ENCODE measurements around the gene VAMP4. TPM values are rescaled to one million over a fixed set of nuclear protein-coding genes. Genes with fewer than 3 reads are reported as not detected.

VAMP4 gene
- total RNA-seq, 1 experiment from 2014 or later, result 4.2 TPM

- no peaks in the 10 kb centered on the region for H4K20me1 ChIP-seq (ENCODE audit: control insufficient read depth, insufficient read depth, insufficient read length)
- H3K27ac ChIP-seq (ENCODE audit: insufficient read length, low read depth, low read length), result no peak overlapping the region
- no peak overlapping the region for H2BK5ac ChIP-seq (ENCODE audit: insufficient read length, low read length)
- Mint-ChIP-seq H3K4me3 (no peak overlapping the region), H3K36me3 (ENCODE audit: insufficient read depth in 1 of 3, low read depth in 3 of 3) (peaks cover 0 to 9% (median 0%) of the 10 kb centered on the region in 3 experiments; a peak in 2 of 7 replicates), H3K4me1 (peaks cover 7 to 16% of the 10 kb centered on the region in 2 experiments; a peak in 3 of 4 replicates), H3K9me3 (no peaks in the 10 kb centered on the region), H3K27me3 (ENCODE audit: low read depth) (no peaks in the 10 kb centered on the region), H3K27ac (no peak overlapping the region)
- H3K9ac ChIP-seq (ENCODE audit: extremely low read depth, insufficient read length, low read length), result no peak overlapping the region
- H2BK15ac ChIP-seq (ENCODE audit: low read depth, low read length), result no peak overlapping the region
- H3T11ph ChIP-seq (ENCODE audit: low read length), result no peak overlapping the region
- no peak for TF ChIP-seq CTCF (conservative IDR thresholded peaks at IDR 0.05)
- no peak for DNase-seq
- no peak overlapping the region for H2AK5ac ChIP-seq (ENCODE audit: insufficient read length, low read length)
- no peak overlapping the region for H3K18ac ChIP-seq (ENCODE audit: insufficient read length, low read depth, low read length)
- H3K4me1 ChIP-seq (ENCODE audit: insufficient read depth, low read length), result no peaks in the 10 kb centered on the region
- no peaks in the 10 kb centered on the region for H3K79me1 ChIP-seq (ENCODE audit: insufficient read depth, low read depth, low read length, poor library complexity, severe bottlenecking)
- no peak overlapping the region for H3K4me2 ChIP-seq (ENCODE audit: insufficient read depth, insufficient read length, low read length)
- H4K8ac ChIP-seq (replicated peaks; ENCODE audit: insufficient read length, low read depth, low read length), result no peak overlapping the region
- no CpG with 5 or more reads among the region's 2 CpGs for WGBS (ENCODE audit: extremely low coverage, insufficient read length, low lambda C conversion rate)
- H3K14ac ChIP-seq (ENCODE audit: insufficient read depth, low read length), result no peak overlapping the region
- H3K4ac ChIP-seq (ENCODE audit: low read depth, low read length), result no peak overlapping the region
- H3K56ac ChIP-seq (ENCODE audit: insufficient read length, low read depth, low read length), result no peak overlapping the region
- no peak overlapping the region for H2BK12ac ChIP-seq (ENCODE audit: insufficient read length, low read depth, low read length)
- H3K27me3 ChIP-seq (ENCODE audit: insufficient read depth, low read length), result no peaks in the 10 kb centered on the region
- H3K9me3 ChIP-seq (ENCODE audit: control insufficient read depth, low read depth, low read length), result no peaks in the 10 kb centered on the region
- no peak overlapping the region for H3K23ac ChIP-seq (ENCODE audit: insufficient read length, low read depth, low read length)
- H2AFZ ChIP-seq (ENCODE audit: low read length), result no peak overlapping the region
- H4K5ac ChIP-seq (ENCODE audit: insufficient read length, low read depth, low read length), result no peak overlapping the region
- H3K23me2 ChIP-seq (ENCODE audit: insufficient read length, low read depth, low read length, poor library complexity, severe bottlenecking), result peaks cover 2% of the 10 kb centered on the region
- no peak overlapping the region for H4K91ac ChIP-seq (ENCODE audit: insufficient read length, low read depth, low read length)
- no peak overlapping the region for H2BK120ac ChIP-seq (ENCODE audit: low read depth, low read length, poor library complexity, severe bottlenecking)
- no peak overlapping the region for H2BK20ac ChIP-seq (ENCODE audit: low read depth, low read length, poor library complexity, severe bottlenecking)
- no peaks in the 10 kb centered on the region for H3K79me2 ChIP-seq (ENCODE audit: insufficient read depth, low read length)
Observed at GRCh38 chr1:171736196-171736595, 5.7 kb downstream of the VAMP4 start.
